Stimulated activated CD4-positive, alpha-beta T cell treated with anti-CD3 and anti-CD28 coated beads, Interleukin-1b, Interleukin-23, amount 100 ng/mL, for 1 hour (primary cell): ENCODE data around the gene KLHL8.
A peak's percentile ranks its signal among the peaks of the same experiment; 100 is the strongest.
"Not testable (repeated sequence)": the region's sequence is repeated elsewhere in the genome, so short reads cannot be mapped to it uniquely, and the experiment has no call there.

Experiments
- DNase-seq, 2 donors: peaks; one replicate each; pipeline ENCODE4 v3.0.0-alpha.2; 2020; ENCODE audit warnings: low read depth in 2 of 2

The KLHL8 gene

GRCh38 chr4:87228262-87228860, 7.9 kb upstream of the KLHL8 start:
- DNase-seq, result no peak

- DNase-seq, result no peak
Observed at GRCh38 chr4:87227751-87228151, 7.3 kb upstream of the KLHL8 start.

- no peak for DNase-seq
Observed at GRCh38 chr4:87225936-87226335, 5.5 kb upstream of the KLHL8 start.

- no peak for DNase-seq
Observed at GRCh38 chr4:87224141-87224923, 3.9 kb upstream of the KLHL8 start.

GRCh38 chr4:87219632-87220093, 755 bp downstream of the KLHL8 start:
- peak; percentile 1 for DNase-seq

GRCh38 chr4:87217235-87217763, 3.1 kb downstream of the KLHL8 start:
- DNase-seq, result not testable (repeated sequence)

- DNase-seq, result no peak
Observed at GRCh38 chr4:87216469-87216868, 3.9 kb downstream of the KLHL8 start.

GRCh38 chr4:87213421-87214075, 6.9 kb downstream of the KLHL8 start:
- no peak for DNase-seq

GRCh38 chr4:87211249-87211952, 9.0 kb downstream of the KLHL8 start:
- DNase-seq, result no peak

GRCh38 chr4:87209696-87210095, 10.7 kb downstream of the KLHL8 start:
- no peak for DNase-seq

- no peak for DNase-seq
Observed at GRCh38 chr4:87209182-87209581, 11.2 kb downstream of the KLHL8 start.

GRCh38 chr4:87204559-87204958, 15.9 kb downstream of the KLHL8 start:
- DNase-seq, result no peak

- no peak for DNase-seq
Observed at GRCh38 chr4:87196927-87197326, 23.5 kb downstream of the KLHL8 start.

- no peak for DNase-seq
Observed at GRCh38 chr4:87196146-87196545, 24.3 kb downstream of the KLHL8 start.

- DNase-seq, result no peak
Observed at GRCh38 chr4:87193958-87194675, 26.3 kb downstream of the KLHL8 start.

GRCh38 chr4:87192145-87192919, 28.1 kb downstream of the KLHL8 start:
- DNase-seq, result no peak

- DNase-seq, result no peak
Observed at GRCh38 chr4:87188932-87189331, 31.5 kb downstream of the KLHL8 start.

GRCh38 chr4:87188048-87188447, 32.4 kb downstream of the KLHL8 start:
- no peak for DNase-seq

- DNase-seq, result no peak
Observed at GRCh38 chr4:87185146-87185870, 35.1 kb downstream of the KLHL8 start.

- no peak for DNase-seq
Observed at GRCh38 chr4:87180767-87181166, 39.7 kb downstream of the KLHL8 start.
